GM19468 (cell line): Measurements from ENCODE around the gene AHRR.
A peak's percentile ranks its signal among the peaks of the same experiment; 100 is the strongest.
"Not testable (repeated sequence)": the region's sequence is repeated elsewhere in the genome, so short reads cannot be mapped to it uniquely, and the experiment has no call there.

Experiments used
- ATAC-seq: cut with Tn5 transposase; IDR thresholded peaks from one replicate; pipeline ENCODE4 v1.9.1; 2021; ENCODE audit warnings: mild to moderate bottlenecking, moderate library complexity, moderate number of reproducible peaks; ENCODE audit not compliant: unreplicated experiment; ENCODE audit errors: extremely low read depth

Gene AHRR

GRCh38 chr5:389891-390622 lies 68.5 kb downstream of the AHRR start:
- no peak for ATAC-seq

- ATAC-seq: no peak
Measured at GRCh38 chr5:390623-391491, 69.3 kb downstream of the AHRR start.

- peak; percentile 54 for ATAC-seq
Measured at GRCh38 chr5:392431-392988, 71.0 kb downstream of the AHRR start.

DNA sequence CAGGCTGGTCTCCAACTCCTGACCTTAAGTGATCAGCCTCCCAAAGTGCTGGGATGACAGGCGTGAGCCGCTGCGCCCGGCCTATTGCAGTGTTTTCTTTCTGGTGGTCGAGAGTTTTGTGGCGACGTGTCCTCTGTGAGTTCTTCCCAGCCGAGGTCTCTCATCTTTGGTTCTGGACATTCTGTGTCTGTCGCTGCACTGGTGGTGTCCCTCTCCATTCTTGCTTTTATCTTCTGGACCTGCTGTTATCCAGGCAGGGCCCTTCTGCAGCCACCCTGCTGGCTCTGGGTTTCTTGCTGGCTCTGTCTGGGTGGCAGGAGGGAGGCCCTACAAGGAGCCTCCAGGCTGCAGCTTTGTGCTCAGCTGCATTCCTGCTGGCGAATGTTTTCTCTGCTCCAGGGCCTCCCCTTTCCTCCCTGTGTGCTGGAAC lies 72.3 kb downstream of the AHRR start:
- no peak for ATAC-seq

DNA sequence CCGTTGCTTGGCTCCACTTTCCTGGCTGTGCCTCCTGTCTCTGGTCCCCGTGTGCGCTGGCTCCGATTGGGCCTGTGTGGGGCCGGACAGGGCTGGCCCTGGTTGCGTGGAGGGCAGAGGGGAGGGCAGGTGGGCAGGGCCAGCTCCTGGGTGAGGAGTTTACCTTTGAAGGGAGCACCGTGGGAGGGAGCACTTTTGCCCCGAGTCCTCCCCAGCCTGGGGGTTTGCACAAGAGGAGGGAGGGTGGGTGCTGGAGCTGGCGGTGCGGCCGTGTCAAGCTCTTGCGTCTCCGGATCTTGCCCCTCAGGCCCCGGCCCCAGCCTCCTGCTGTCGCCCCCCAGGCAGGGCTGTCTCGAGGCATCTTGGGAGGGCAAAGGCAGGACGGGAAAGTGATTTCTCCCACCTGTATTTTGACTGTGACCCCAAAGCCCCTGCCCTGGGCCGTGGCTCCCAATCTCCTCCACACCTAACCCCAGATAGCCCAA lies 73.2 kb downstream of the AHRR start:
- ATAC-seq: no peak

GRCh38 chr5:395156-395920 lies 73.8 kb downstream of the AHRR start:
- ATAC-seq: no peak

GRCh38 chr5:395921-396530 lies 74.5 kb downstream of the AHRR start:
- no peak for ATAC-seq

GRCh38 chr5:396531-396961 lies 75.0 kb downstream of the AHRR start:
- no peak for ATAC-seq

DNA sequence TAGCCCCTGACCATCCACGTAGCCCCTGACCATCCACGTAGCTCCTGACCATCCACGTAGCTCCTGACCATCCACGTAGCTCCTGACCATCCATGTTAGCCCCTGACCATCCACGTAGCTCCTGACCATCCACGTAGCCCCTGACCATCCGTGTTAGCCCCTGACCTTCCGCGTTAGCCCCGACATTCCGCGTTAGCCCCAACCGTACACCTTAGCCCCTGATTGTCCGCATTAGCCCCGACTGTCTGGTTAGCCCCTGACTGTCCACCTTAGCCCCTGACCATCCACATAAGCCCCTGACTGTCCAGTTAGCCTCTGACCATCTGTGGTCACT lies 76.6 kb downstream of the AHRR start:
- ATAC-seq: not testable (repeated sequence)

GRCh38 chr5:398475-399295 lies 77.2 kb downstream of the AHRR start:
- ATAC-seq: no peak

DNA sequence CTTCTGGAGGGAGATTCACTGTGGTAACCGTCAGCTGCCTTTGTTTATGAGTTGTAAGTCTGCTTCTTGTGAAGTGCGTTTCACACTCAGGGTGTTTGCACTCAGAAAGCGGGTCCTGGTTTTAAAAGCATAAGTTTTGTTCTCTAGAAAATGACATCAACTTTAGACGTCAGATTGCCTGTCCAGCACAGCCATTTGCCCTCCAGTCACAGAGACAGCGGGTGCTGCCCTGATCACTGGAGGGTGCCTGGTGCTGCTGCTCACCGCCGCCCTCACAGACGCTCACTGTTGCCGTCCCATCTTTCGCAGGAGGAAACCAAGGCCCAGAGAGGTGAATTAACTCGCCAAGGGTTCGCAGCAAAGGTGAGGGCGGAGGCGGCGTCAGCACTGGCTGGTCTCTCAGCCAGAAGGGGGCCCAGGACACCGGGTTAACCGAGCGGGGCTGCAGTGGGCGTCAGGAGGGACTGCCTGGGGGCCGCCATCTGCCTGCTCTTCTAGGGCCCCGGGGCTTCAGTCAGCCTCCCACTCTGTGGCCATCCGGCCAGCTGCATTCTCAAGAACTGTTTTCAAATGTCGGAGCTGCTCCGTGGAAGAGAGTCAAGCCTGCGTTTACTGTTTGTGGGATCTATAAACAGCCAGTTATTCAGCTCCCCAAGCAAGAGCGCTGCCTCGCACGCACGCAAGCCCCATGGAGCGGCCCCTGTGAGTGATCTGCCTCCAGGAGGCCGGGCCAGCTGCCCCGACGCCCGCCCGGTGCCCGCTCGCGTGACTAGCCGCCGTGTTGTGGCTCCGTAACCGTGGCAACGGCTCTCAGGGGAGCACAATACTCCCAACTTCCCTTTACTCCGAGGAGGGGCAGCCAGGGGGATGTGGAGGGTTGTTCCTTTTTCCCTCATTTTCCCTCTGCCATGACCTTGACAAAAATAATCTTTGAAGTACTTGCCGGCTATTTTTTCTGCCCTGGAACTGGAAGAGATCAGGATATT lies 78.1 kb downstream of the AHRR start:
- ATAC-seq: peak; percentile 86

DNA sequence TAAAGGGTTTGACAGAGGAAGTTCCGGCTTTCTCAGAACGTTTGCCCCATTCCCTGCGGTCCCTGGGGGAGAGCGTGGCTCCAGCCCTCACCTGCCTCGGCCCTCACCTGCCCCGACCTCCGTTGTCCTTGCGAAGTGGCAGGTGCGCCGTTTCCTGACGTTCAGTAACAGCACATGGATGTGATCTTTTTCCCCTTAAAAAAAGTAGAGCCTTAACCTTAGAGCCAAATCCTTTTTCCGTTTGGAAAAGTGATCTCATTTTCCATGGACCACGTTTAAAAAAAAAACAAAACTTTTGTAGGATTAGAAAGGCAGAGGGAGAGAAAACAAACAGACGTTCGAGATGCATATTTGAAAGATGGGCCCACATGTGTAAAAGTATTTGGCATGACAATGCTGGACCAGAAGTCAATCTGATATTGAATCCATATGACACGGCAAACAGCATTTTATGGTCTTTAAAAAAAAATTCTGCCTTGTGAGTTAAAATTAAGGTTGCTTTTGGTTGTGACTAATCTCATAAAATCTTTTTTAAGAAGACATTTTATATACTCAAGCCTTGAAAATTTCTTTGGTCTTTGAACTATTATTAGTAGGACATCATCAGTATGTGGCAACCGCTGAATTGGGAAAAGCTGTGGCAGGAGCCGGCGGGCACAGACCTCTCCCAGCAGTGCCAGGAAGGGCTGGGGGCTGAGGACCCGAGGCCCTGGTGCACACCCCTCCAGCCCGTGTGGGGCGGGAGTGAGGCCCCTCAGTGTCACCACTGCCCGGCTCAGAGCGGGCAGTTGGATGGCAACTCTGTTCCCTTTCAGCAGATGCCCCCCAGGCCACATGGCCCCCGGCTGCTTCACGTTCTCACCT lies 79.0 kb downstream of the AHRR start:
- no peak for ATAC-seq

DNA sequence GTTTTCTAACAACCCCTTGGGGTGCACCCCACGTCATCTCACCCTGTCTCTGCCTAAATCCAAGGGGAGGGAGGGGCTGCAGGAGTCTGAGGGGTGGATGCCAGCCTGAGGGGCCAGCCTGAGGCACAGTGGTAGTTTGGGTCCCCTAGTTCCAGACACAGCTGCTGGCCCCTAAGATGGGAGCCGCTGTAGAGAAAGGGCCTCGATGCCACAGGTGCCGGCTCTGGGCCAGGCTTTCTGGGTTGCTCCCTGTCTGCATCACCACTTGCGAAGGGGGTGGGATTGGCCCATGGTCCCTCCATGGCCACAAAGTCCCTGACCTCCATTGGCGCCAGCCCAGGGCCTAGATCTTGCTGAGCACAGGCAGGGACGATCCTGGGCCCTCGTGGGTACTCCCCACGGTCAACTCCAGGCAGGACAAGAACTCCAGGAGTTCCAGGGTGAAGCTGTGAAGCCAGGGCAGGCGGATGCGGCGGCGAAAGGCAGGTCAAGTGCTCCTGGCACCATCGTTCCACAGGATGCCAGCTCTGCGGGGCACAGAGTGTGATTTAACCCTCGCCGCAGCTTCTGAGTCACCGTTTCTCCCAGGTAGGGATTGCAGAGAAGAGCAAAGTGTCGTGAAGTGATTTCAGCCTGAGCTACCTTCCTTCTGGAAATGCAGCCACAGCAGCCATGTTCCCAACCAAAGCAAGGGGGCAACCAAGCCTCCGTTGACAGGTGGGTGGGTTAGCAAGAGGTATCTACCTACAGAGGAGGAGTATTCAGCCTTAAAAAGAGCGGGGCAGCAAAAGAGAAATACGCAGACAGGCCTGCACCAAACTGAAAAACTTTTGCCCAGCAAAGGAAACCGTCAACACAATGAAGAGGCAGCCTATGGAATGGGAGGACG lies 79.9 kb downstream of the AHRR start:
- ATAC-seq: no peak

- ATAC-seq: not testable (repeated sequence)
Measured at GRCh38 chr5:402219-402614, 80.7 kb downstream of the AHRR start.

DNA sequence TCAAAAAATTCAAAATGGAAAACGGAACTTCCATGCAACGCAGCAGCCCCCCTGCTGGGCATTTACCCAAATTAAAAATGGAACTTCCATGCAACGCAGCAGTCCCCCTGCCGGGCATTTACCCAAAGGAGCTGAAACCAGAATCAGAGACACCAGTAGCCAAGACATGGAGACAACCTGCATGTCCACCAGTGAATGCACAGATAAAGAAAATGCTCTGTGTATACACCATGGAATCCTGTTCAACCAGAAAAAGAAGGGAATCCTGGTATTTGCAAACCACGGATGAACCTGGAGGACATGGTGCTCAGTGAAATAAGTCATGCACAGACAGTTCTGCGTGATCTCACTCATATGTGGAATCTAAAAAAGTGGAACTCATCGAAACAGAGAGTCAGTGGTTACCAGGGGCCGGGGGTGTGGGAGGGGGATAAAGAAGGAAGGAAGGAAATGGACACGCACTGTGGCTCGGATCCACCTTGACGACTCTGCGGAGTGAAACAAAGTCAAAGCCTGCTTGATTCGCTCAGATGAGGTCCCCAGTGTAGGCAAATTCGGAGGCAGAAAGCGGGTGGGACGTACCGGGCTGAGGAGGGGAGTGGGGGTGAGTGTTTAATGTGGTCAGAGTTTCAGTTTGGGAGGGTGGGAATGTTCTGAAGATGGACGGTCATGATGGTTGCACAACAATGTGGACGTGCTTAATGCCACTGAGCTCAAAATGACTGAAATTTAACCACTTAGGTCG lies 81.3 kb downstream of the AHRR start:
- ATAC-seq: no peak
